Gastrocnemius medialis (tissue), 4 donors: ENCODE measurements around the gene SMARCA4. TPM values are rescaled to one million over a fixed set of nuclear protein-coding genes. Genes with fewer than 3 reads are reported as not detected.

Experiments
- ATAC-seq, 2 donors: fragments of 150-250 bp; one replicate each; pipeline ENCODE4 v1.9.1; 2016
- DNase-seq, 2 donors: peaks; one replicate each; pipeline ENCODE4 v3.0.0-alpha.2; 2019
- H3K27ac ChIP-seq, 4 donors: fragments of 200-600 bp; sonication (generic); 1 replicate in 1 of 4; 2 replicates in 3 of 4; pipeline ENCODE4 v1.5.1; 2016 to 2018; ENCODE audit warnings: mild to moderate bottlenecking in 2 of 4, moderate library complexity in 1 of 4
- H3K27me3 ChIP-seq, 3 donors: fragments of 200-600 bp; sonication (generic) in 2 of 3; 1 replicate in 1 of 3; 2 replicates in 2 of 3; pipeline versions ENCODE4 v1.5.1 to v1.6.0; 2016 to 2019; ENCODE audit warnings: mild to moderate bottlenecking in 1 of 3, moderate library complexity in 1 of 3
- H3K36me3 ChIP-seq, 2 donors: fragments of 200-600 bp; sonication (generic) in 1 of 2; one replicate each; pipeline ENCODE4 v1.5.1; 2017 to 2018
- H3K4me1 ChIP-seq, 2 donors: fragments of 200-600 bp; sonication (generic) in 1 of 2; one replicate each; pipeline ENCODE4 v1.5.1; 2016 to 2017; ENCODE audit warnings: mild to moderate bottlenecking in 2 of 2
- H3K4me3 ChIP-seq, 4 donors: fragments of 200-600 bp; sonication (generic) in 3 of 4; 1 replicate in 1 of 4; 2 replicates in 3 of 4; pipeline ENCODE4 v1.5.1; 2016 to 2019; ENCODE audit warnings: mild to moderate bottlenecking in 2 of 4
- H3K9me3 ChIP-seq, 3 donors: fragments of 200-600 bp; sonication (generic) in 2 of 3; 1 replicate in 1 of 3; 2 replicates in 2 of 3; pipeline ENCODE4 v1.5.1; 2016 to 2019
- POLR2A ChIP-seq, 2 donors: fragments of 450-650 bp; IDR thresholded peaks; one replicate each; pipeline ENCODE4 v1.6.1; 2017; ENCODE audit warnings: antibody characterized with exemption in 2 of 2, mild to moderate bottlenecking in 2 of 2, moderate library complexity in 2 of 2
- in situ Hi-C, 4 donors: fragments of 200-750 bp; cut with MboI; loops; one replicate each; pipeline versions ENCODE4 v1.15.0 to v1.8.0; 2017; ENCODE audit warnings: low sequenced_read_pairs in 4 of 4
- intact Hi-C: fragments of 100-400 bp; cut with DNase I; formaldehyde crosslinking; loops from one replicate; pipeline ENCODE4 v1.15.1; 2023; ENCODE audit warnings: low total_unique reads
- total RNA-seq, 4 donors: library from RNA; depleted of rRNA; stranded (reverse); fragments of >200 nt; gene quantifications; one replicate each; pipeline versions ENCODE4 v1.1.0 to v1.2.3, GENCODE V29; 2016
- TF ChIP-seq, protein P1 (sequence below), 5 experiments: fragments of 450-650 bp in 3 of 5; fragments of 200-600 bp in 2 of 5; sonication (generic) in 2 of 5; IDR thresholded peaks in 4 of 5; conservative IDR thresholded peaks in 1 of 5; 1 replicate in 4 of 5; 2 replicates in 1 of 5; pipeline ENCODE4 v1.5.1; 2016 to 2019; ENCODE audit warnings: antibody characterized with exemption in 5 of 5, mild to moderate bottlenecking in 3 of 5, moderate library complexity in 3 of 5

The SMARCA4 gene
- total RNA-seq, 4 donors from 2014 or later = 24.0 to 72.6 (median 68.7) TPM

DNA sequence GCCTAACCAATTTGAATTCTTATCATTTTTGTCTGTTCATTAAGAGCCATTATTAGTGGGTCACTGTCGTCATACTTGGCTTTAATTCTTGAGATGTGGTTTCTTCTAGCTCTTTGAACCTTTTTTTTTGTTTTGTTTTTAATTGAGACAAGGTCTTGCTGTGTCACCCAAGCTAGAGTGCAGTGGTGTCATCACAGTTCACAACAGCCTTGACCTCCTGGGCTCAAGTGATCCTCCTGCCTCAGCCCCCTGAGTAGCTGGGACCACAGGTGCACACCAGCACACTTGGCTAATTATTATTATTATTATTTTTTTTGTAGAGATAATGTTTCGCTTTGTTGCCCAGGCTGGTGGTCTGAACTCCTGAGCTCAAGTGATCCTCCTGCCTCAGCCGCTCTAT lies 102.6 kb downstream of the SMARCA4 start:
- Histone ChIP-seq H3K27ac (no peak overlapping the region), H3K27me3 (no peaks in the 10 kb centered on the region), H3K36me3 (peaks cover 0 to 39% of the 10 kb centered on the region in 2 donors), H3K9me3 (no peaks in the 10 kb centered on the region), H3K4me3 (no peak overlapping the region), H3K4me1 (no peaks in the 10 kb centered on the region)
- ATAC-seq (no peak), DNase-seq (no peak)
- in situ Hi-C loops (no loop called here), intact Hi-C loops (no loop called here)
- TF ChIP-seq, protein P1, sequence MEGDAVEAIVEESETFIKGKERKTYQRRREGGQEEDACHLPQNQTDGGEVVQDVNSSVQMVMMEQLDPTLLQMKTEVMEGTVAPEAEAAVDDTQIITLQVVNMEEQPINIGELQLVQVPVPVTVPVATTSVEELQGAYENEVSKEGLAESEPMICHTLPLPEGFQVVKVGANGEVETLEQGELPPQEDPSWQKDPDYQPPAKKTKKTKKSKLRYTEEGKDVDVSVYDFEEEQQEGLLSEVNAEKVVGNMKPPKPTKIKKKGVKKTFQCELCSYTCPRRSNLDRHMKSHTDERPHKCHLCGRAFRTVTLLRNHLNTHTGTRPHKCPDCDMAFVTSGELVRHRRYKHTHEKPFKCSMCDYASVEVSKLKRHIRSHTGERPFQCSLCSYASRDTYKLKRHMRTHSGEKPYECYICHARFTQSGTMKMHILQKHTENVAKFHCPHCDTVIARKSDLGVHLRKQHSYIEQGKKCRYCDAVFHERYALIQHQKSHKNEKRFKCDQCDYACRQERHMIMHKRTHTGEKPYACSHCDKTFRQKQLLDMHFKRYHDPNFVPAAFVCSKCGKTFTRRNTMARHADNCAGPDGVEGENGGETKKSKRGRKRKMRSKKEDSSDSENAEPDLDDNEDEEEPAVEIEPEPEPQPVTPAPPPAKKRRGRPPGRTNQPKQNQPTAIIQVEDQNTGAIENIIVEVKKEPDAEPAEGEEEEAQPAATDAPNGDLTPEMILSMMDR (IDR thresholded peaks at IDR 0.05 in 4 of 5, conservative IDR thresholded peaks at IDR 0.05 in 1 of 5) = no peak
- TF ChIP-seq POLR2A (IDR thresholded peaks at IDR 0.05) = no peak

DNA sequence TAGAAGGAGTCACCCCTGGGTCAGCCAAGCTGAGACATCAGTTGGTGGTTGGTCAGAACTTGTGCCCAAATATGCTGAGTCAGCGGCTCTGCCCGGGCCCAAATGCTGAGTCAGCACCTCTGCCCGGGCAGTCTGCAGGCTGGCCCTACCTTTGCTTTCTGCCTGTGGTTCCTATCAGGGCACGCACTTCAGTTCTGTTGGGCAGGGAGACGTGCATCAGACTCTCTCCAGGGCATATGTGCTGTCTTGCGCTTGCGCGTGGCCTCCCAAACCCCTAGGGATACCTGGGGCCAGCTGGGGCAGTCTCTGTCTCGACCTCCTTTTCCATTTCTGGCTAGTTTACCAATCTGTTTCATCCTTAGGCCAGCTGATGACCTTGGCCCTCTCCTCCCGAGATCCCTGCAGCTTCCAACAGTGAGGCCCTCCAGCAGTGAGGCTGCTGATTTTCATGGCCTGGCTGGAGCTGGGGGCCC lies 104.0 kb downstream of the SMARCA4 start:
- no peak for ATAC-seq

DNA sequence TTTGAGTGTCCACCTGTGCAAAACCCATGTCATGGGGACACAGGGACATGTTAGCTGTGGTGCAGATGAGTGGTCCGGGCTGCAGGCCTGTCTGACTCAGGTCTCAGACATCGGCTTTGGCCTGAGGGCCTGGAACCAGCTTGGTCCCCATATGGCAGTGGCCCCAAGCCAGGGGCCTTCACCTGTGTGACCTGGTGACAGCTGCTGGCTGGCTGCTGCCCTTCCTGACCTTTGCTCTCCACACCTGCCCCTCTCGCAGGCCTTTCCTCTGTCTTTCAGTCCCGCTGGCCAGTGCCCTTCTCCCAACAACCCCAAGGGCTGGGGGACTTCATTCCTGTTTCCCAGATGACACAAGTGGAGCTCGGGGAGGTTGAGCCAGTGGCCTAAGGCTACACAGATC lies 105.5 kb downstream of the SMARCA4 start:
- DNase-seq (no peak), ATAC-seq (no peak)
- no peak overlapping the region for H3K4me3 ChIP-seq
- H3K4me1 ChIP-seq = no peaks in the 10 kb centered on the region
- H3K27me3 ChIP-seq = no peaks in the 10 kb centered on the region
- intact Hi-C loops (no loop called here), in situ Hi-C loops (no loop called here)
- H3K27ac ChIP-seq = no peak overlapping the region
- H3K36me3 ChIP-seq = peaks cover 0 to 10% of the 10 kb centered on the region in 2 donors
- no peaks in the 10 kb centered on the region for H3K9me3 ChIP-seq
- no peak for TF ChIP-seq POLR2A (IDR thresholded peaks at IDR 0.05)
- TF ChIP-seq, protein P1 (IDR thresholded peaks at IDR 0.05 in 4 of 5, conservative IDR thresholded peaks at IDR 0.05 in 1 of 5) = no peak

More for the DNA sequence above, 104.0 kb downstream of the SMARCA4 start:
- Histone ChIP-seq H3K27ac (no peak overlapping the region), H3K4me1 (no peaks in the 10 kb centered on the region), H3K9me3 (no peaks in the 10 kb centered on the region), H3K36me3 (peaks cover 0 to 25% of the 10 kb centered on the region in 2 donors), H3K27me3 (no peaks in the 10 kb centered on the region), H3K4me3 (no peak overlapping the region)
- no peak for TF ChIP-seq POLR2A (IDR thresholded peaks at IDR 0.05)
- TF ChIP-seq, protein P1 (IDR thresholded peaks at IDR 0.05 in 4 of 5, conservative IDR thresholded peaks at IDR 0.05 in 1 of 5) = no peak
- DNase-seq = peak in 1 of 2 donors; percentile 23
- in situ Hi-C loops (no loop called here), intact Hi-C loops (no loop called here)

GRCh38 chr19:11067356-11068113 lies 106.7 kb downstream of the SMARCA4 start:
- TF ChIP-seq, protein P1 (IDR thresholded peaks at IDR 0.05 in 4 of 5, conservative IDR thresholded peaks at IDR 0.05 in 1 of 5) = no peak
- no peak for TF ChIP-seq POLR2A (IDR thresholded peaks at IDR 0.05)
- Histone ChIP-seq H3K27ac (no peak overlapping the region), H3K27me3 (no peaks in the 10 kb centered on the region), H3K9me3 (no peaks in the 10 kb centered on the region), H3K4me1 (no peaks in the 10 kb centered on the region), H3K4me3 (no peak overlapping the region), H3K36me3 (no peaks in the 10 kb centered on the region)
- intact Hi-C loops = no loop called here
- ATAC-seq = no peak
- no peak for DNase-seq
- in situ Hi-C loops = no loop called here
